ENCODE results near the gene P3H2.

DNA sequence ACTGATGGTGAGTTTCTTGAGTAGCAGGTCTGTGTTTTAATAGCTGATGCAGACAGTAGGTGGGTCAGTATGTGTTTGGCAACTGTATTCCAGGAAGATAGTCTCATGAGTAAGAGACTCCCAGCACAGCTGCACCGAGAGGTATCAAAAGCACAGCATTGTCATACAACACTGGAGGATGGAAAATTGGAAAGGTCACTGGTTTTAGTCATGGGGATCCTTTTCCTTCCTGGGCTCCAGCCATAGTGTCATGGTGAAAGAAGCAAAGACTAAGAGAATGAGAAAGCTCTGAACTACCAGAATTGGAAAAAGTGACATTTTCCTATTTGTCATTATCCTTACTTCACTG, 61.5 kb downstream of the P3H2 start:
- TF ChIP-seq, protein P1, sequence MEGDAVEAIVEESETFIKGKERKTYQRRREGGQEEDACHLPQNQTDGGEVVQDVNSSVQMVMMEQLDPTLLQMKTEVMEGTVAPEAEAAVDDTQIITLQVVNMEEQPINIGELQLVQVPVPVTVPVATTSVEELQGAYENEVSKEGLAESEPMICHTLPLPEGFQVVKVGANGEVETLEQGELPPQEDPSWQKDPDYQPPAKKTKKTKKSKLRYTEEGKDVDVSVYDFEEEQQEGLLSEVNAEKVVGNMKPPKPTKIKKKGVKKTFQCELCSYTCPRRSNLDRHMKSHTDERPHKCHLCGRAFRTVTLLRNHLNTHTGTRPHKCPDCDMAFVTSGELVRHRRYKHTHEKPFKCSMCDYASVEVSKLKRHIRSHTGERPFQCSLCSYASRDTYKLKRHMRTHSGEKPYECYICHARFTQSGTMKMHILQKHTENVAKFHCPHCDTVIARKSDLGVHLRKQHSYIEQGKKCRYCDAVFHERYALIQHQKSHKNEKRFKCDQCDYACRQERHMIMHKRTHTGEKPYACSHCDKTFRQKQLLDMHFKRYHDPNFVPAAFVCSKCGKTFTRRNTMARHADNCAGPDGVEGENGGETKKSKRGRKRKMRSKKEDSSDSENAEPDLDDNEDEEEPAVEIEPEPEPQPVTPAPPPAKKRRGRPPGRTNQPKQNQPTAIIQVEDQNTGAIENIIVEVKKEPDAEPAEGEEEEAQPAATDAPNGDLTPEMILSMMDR (conservative IDR thresholded peaks at IDR 0.05 in 1 of 2, IDR thresholded peaks at IDR 0.05 in 1 of 2; ENCODE audit: extremely low read depth in 1 of 2, insufficient read depth in 1 of 2, low read depth in 1 of 2, low read length in 2 of 2), result no peak
- TF ChIP-seq EZH2 (IDR thresholded peaks at IDR 0.05; ENCODE audit: borderline replicate concordance, low read length), result no peak

Data from mammary epithelial cell (primary cell).